GM20000 (cell line): Measurements from ENCODE around the gene FGF7.
"Not testable (repeated sequence)": the region's sequence is repeated elsewhere in the genome, so short reads cannot be mapped to it uniquely, and the experiment has no call there.

ENCODE experiments used
- DNase-seq: peaks from one replicate; pipeline ENCODE4 v3.0.0; 2012; ENCODE audit warnings: low spot score
- CTCF ChIP-seq: IDR thresholded peaks from 2 replicates; pipeline ENCODE4 v1.5.1; 2012; ENCODE audit warnings: mild to moderate bottlenecking, control low read depth; ENCODE audit errors: extremely low read depth, missing control alignments

Gene FGF7

GRCh38 chr15:49471733-49472132, 48.7 kb downstream of the FGF7 start:
- DNase-seq = no peak
- TF ChIP-seq CTCF = no peak

GRCh38 chr15:49472338-49472737, 49.3 kb downstream of the FGF7 start:
- TF ChIP-seq CTCF = no peak
- DNase-seq = no peak

GRCh38 chr15:49473031-49473430, 50.0 kb downstream of the FGF7 start:
- no peak for DNase-seq
- no peak for TF ChIP-seq CTCF

- not testable (repeated sequence) for DNase-seq
Measured at GRCh38 chr15:49478021-49478420, 55.0 kb downstream of the FGF7 start.

GRCh38 chr15:49478982-49479381, 55.9 kb downstream of the FGF7 start:
- DNase-seq = not testable (repeated sequence)

- not testable (repeated sequence) for DNase-seq
Measured at GRCh38 chr15:49485401-49485800, 62.4 kb downstream of the FGF7 start.

- no peak for TF ChIP-seq CTCF
- no peak for DNase-seq
Measured at GRCh38 chr15:49490966-49491365, 67.9 kb downstream of the FGF7 start.

- no peak for DNase-seq
- no peak for TF ChIP-seq CTCF
Measured at GRCh38 chr15:49492151-49492550, 69.1 kb downstream of the FGF7 start.

GRCh38 chr15:49492830-49493229, 69.8 kb downstream of the FGF7 start:
- DNase-seq = no peak
- TF ChIP-seq CTCF = no peak
